Fibroblast of lung (primary cell): ENCODE data around the gene COL18A1. TPM values are rescaled to one million over a fixed set of nuclear protein-coding genes. Genes with fewer than 3 reads are reported as not detected.

Experiments
- DNase-seq, 2 donors: peaks; one replicate each; pipeline versions ENCODE4 v3.0.0 to v3.0.0-alpha.2; 2010; ENCODE audit warnings: low read depth in 2 of 2
- H2AFZ ChIP-seq: 2 replicates; pipeline ENCODE4 v1.5.1; 2012; ENCODE audit warnings: low read length, control low read depth, inconsistent platforms
- H3K27ac ChIP-seq: 2 replicates; pipeline ENCODE4 v1.5.1; 2011; ENCODE audit warnings: low read length, control low read depth; ENCODE audit not compliant: insufficient read depth
- H3K27me3 ChIP-seq: 2 replicates; pipeline ENCODE4 v1.5.1; 2011; ENCODE audit warnings: mild to moderate bottlenecking, low read length; ENCODE audit not compliant: control insufficient read depth, insufficient read depth
- H3K36me3 ChIP-seq: 2 replicates; pipeline ENCODE4 v1.5.1; 2011; ENCODE audit warnings: low read length; ENCODE audit not compliant: control insufficient read depth, insufficient read depth
- H3K4me1 ChIP-seq: 2 replicates; pipeline ENCODE4 v1.5.1; 2011; ENCODE audit warnings: low read length; ENCODE audit not compliant: control insufficient read depth, insufficient read depth; ENCODE audit errors: extremely low read depth
- H3K4me2 ChIP-seq: 2 replicates; pipeline ENCODE4 v1.5.1; 2011; ENCODE audit warnings: low read length, control low read depth; ENCODE audit not compliant: insufficient read depth; ENCODE audit errors: extremely low read depth
- H3K4me3 ChIP-seq, 4 experiments: fragments of 200-600 bp in 1 of 4; sonication (generic) in 1 of 4; replicated peaks in 1 of 4; 2 replicates each; pipeline ENCODE4 v1.5.1; 2011 to 2016; ENCODE audit warnings: low read length in 4 of 4, low read depth in 3 of 4, mild to moderate bottlenecking in 3 of 4, control low read depth in 2 of 4, inconsistent platforms in 1 of 4, mixed read lengths in 1 of 4; ENCODE audit not compliant: insufficient read depth in 1 of 4; ENCODE audit errors: control extremely low read depth in 1 of 4
- H3K79me2 ChIP-seq: 2 replicates; pipeline ENCODE4 v1.5.1; 2012; ENCODE audit warnings: mild to moderate bottlenecking, low read length, inconsistent platforms; ENCODE audit not compliant: control insufficient read depth, insufficient read depth
- H3K9ac ChIP-seq: 2 replicates; pipeline ENCODE4 v1.5.1; 2011; ENCODE audit warnings: mild to moderate bottlenecking, low read length, control low read depth; ENCODE audit not compliant: insufficient read depth
- H3K9me3 ChIP-seq: 2 replicates; pipeline ENCODE4 v1.5.1; 2012; ENCODE audit warnings: low read depth, low read length; ENCODE audit not compliant: control insufficient read depth, insufficient read depth
- H4K20me1 ChIP-seq: 2 replicates; pipeline ENCODE4 v1.5.1; 2011; ENCODE audit warnings: low read length; ENCODE audit not compliant: control insufficient read depth, insufficient read depth; ENCODE audit errors: extremely low read depth
- CTCF ChIP-seq, 2 donors: IDR thresholded peaks in 1 of 2; conservative IDR thresholded peaks in 1 of 2; 1 replicate in 1 of 2; 2 replicates in 1 of 2; pipeline ENCODE4 v1.5.1; 2011 to 2012; ENCODE audit warnings: low read length in 2 of 2, control low read depth in 1 of 2, inconsistent platforms in 1 of 2, low read depth in 1 of 2, mild to moderate bottlenecking in 1 of 2
- EZH2 ChIP-seq: IDR thresholded peaks from 2 replicates; pipeline ENCODE4 v1.5.1; 2012; ENCODE audit warnings: low read length, control low read depth, mild to moderate bottlenecking; ENCODE audit errors: missing control alignments
- polyA plus RNA-seq, 2 donors: library from polyadenylated mRNA; depleted of rRNA in 1 of 2; stranded (reverse) in 1 of 2; unstranded in 1 of 2; fragments of >200 nt; gene quantifications; 2 replicates each; pipeline ENCODE4 v1.2.1, GENCODE V29; 2011 to 2012; ENCODE audit warnings: missing spikeins in 1 of 2
- total RNA-seq: library from RNA; depleted of rRNA; stranded (reverse); fragments of >200 nt; gene quantifications from 2 replicates; pipeline ENCODE4 v1.2.1, GENCODE V29; 2014

COL18A1 gene
- total and polyA plus RNA-seq, 2 donors (not counting 1 experiment from before 2014, with no cell fraction given) = 24.3 to 38.8 TPM

GRCh38 chr21:45430521-45431501 is 25.8 kb downstream of the COL18A1 start:
- Histone ChIP-seq H3K9me3 (no peaks in the 10 kb centered on the region), H3K4me1 (peaks cover 17% of the 10 kb centered on the region), H3K9ac (no peak overlapping the region), H3K79me2 (peaks cover 2% of the 10 kb centered on the region), H3K27ac (no peak overlapping the region), H3K36me3 (peaks cover 1% of the 10 kb centered on the region), H3K27me3 (no peaks in the 10 kb centered on the region), H3K4me2 (no peak overlapping the region), H2AFZ (no peak overlapping the region), H4K20me1 (no peaks in the 10 kb centered on the region), H3K4me3 (no peak overlapping the region)
- TF ChIP-seq EZH2 (no peak), CTCF (conservative IDR thresholded peaks at IDR 0.05 in 1 of 2, IDR thresholded peaks at IDR 0.05 in 1 of 2; ENCODE audit: low read depth in 1 of 2, low read length in 2 of 2) (no peak)
- DNase-seq = peak; percentile 50 to 83

DNA sequence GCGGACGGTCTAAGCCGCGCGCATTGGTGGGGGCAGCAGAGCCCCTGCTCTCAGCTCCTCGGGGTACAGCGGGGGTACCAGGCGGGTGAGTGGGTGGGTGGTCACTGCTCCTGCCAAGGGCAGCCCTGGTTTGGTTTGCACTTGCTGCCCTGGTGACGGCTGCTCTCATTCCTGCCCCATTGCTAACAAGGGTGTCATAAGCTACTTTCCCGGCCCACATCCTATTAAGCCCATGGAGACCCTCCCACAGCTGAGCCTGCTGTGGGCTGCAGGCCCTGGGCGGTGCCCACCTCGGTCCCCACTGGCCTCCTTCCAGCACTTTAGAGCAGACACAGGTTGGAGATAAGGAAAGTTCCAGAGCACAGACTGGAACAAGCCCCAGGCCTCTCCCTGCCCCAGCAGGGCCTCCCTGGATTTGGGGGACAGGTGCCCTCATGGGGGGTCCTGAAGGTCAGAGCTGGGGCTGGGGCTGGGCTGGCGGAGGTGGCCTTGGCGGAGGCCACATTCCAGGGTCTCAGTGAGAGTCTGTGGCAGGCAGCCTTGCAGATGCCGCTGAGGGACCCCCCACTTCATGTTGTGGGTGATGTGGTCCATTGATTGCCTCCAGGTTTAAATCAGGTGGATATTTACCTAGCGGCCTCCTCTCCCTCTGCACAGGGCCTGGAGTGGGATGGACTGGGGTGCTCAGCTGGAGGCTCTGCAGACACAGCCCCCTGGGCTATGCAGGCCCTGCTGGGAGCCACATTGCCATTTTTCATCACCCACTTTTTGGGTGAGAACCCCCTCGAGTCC is 27.0 kb downstream of the COL18A1 start:
- H3K27ac ChIP-seq = no peak overlapping the region
- peaks cover 2% of the 10 kb centered on the region for H3K79me2 ChIP-seq
- no peaks in the 10 kb centered on the region for H3K9me3 ChIP-seq
- no peak overlapping the region for H3K4me3 ChIP-seq
- DNase-seq = peak in 1 of 2 donors; percentile 68
- no peak overlapping the region for H3K4me2 ChIP-seq
- no peak for TF ChIP-seq EZH2
- TF ChIP-seq CTCF (conservative IDR thresholded peaks at IDR 0.05 in 1 of 2, IDR thresholded peaks at IDR 0.05 in 1 of 2; ENCODE audit: low read depth in 1 of 2, low read length in 2 of 2) = no peak
- no peaks in the 10 kb centered on the region for H3K36me3 ChIP-seq
- no peaks in the 10 kb centered on the region for H3K27me3 ChIP-seq
- H4K20me1 ChIP-seq = no peaks in the 10 kb centered on the region
- H3K9ac ChIP-seq = no peak overlapping the region
- H2AFZ ChIP-seq = no peak overlapping the region
- H3K4me1 ChIP-seq = peaks cover 17% of the 10 kb centered on the region
